Trophoblast cell (in vitro differentiated cells and primary cell): Measurements from ENCODE around the gene ATN1.
A peak's percentile ranks its signal among the peaks of the same experiment; 100 is the strongest.

ENCODE experiments used
- DNase-seq, 2 donors: peaks; one replicate each; pipeline ENCODE4 v3.0.0-alpha.2; 2016
- H2AFZ ChIP-seq: 2 replicates; pipeline ENCODE4 v1.6.1; 2013; ENCODE audit warnings: low read length, moderate library complexity, mild to moderate bottlenecking; ENCODE audit not compliant: insufficient read depth, poor library complexity
- H2AK5ac ChIP-seq: 2 replicates; pipeline ENCODE4 v1.6.1; 2013; ENCODE audit warnings: mild to moderate bottlenecking, low read length
- H2BK120ac ChIP-seq: 2 replicates; pipeline ENCODE4 v1.6.1; 2013; ENCODE audit warnings: low read length, mild to moderate bottlenecking, moderate library complexity; ENCODE audit not compliant: insufficient read depth, poor library complexity
- H2BK12ac ChIP-seq: 2 replicates; pipeline ENCODE4 v1.6.1; 2013; ENCODE audit warnings: mild to moderate bottlenecking, low read length, moderate library complexity
- H2BK5ac ChIP-seq: 2 replicates; pipeline ENCODE4 v1.6.1; 2013; ENCODE audit warnings: low read length, low read depth, moderate library complexity, mild to moderate bottlenecking; ENCODE audit not compliant: poor library complexity
- H3K14ac ChIP-seq: 2 replicates; pipeline ENCODE4 v1.6.1; 2013; ENCODE audit warnings: mild to moderate bottlenecking, low read length
- H3K18ac ChIP-seq: 2 replicates; pipeline ENCODE4 v1.6.1; 2013; ENCODE audit warnings: mild to moderate bottlenecking, low read length
- H3K23ac ChIP-seq: 2 replicates; pipeline ENCODE4 v1.6.1; 2013; ENCODE audit warnings: low read length
- H3K27ac ChIP-seq: 2 replicates; pipeline ENCODE4 v1.5.1; 2013; ENCODE audit warnings: low read depth, mild to moderate bottlenecking, inconsistent platforms, low read length, moderate library complexity
- H3K27me3 ChIP-seq: 2 replicates; pipeline ENCODE4 v1.6.1; 2013; ENCODE audit warnings: inconsistent platforms, mild to moderate bottlenecking, low read length, moderate library complexity; ENCODE audit not compliant: insufficient read depth
- H3K36me3 ChIP-seq, 2 experiments: 1 replicate in 1 of 2; 2 replicates in 1 of 2; pipeline ENCODE4 v1.6.1; 2013; ENCODE audit warnings: low read length in 2 of 2, mild to moderate bottlenecking in 2 of 2, moderate library complexity in 1 of 2; ENCODE audit not compliant: insufficient read depth in 2 of 2, control insufficient read depth in 1 of 2
- H3K4ac ChIP-seq: 2 replicates; pipeline ENCODE4 v1.6.1; 2013; ENCODE audit warnings: low read depth, mild to moderate bottlenecking, low read length, moderate library complexity
- H3K4me1 ChIP-seq, 2 experiments: 1 replicate in 1 of 2; 2 replicates in 1 of 2; pipeline ENCODE4 v1.6.1; 2013; ENCODE audit warnings: low read length in 2 of 2, mild to moderate bottlenecking in 2 of 2, moderate library complexity in 1 of 2; ENCODE audit not compliant: insufficient read depth in 2 of 2, control insufficient read depth in 1 of 2
- H3K4me2 ChIP-seq: 2 replicates; pipeline ENCODE4 v1.6.1; 2013; ENCODE audit warnings: inconsistent platforms, mild to moderate bottlenecking, low read length, moderate library complexity
- H3K4me3 ChIP-seq: 2 replicates; pipeline ENCODE4 v1.5.1; 2013; ENCODE audit warnings: mild to moderate bottlenecking, low read depth, low read length, inconsistent platforms
- H3K79me1 ChIP-seq: one replicate; pipeline ENCODE4 v1.6.1; 2013; ENCODE audit warnings: low read length
- H3K79me2 ChIP-seq: 2 replicates; pipeline ENCODE4 v1.6.1; 2013; ENCODE audit warnings: low read length, mild to moderate bottlenecking; ENCODE audit not compliant: control insufficient read depth, insufficient read depth, poor library complexity
- H3K9ac ChIP-seq: 2 replicates; pipeline ENCODE4 v1.6.1; 2013; ENCODE audit warnings: mild to moderate bottlenecking, low read length
- H3K9me3 ChIP-seq: 2 replicates; pipeline ENCODE4 v1.6.1; 2013; ENCODE audit warnings: low read depth, mild to moderate bottlenecking, control low read depth, inconsistent platforms, low read length; ENCODE audit not compliant: insufficient read depth
- H4K12ac ChIP-seq: 2 replicates; pipeline ENCODE4 v1.6.1; 2013; ENCODE audit warnings: low read depth, mild to moderate bottlenecking, low read length, moderate library complexity
- H4K8ac ChIP-seq: 2 replicates; pipeline ENCODE4 v1.6.1; 2013; ENCODE audit warnings: low read depth, mild to moderate bottlenecking, low read length, moderate library complexity
- H4K91ac ChIP-seq: one replicate; pipeline ENCODE4 v1.6.1; 2013; ENCODE audit warnings: low read depth, mild to moderate bottlenecking, low read length, moderate library complexity
- WGBS: extraction: QIAGEN DNeasy Blood & Tissue Kit; methylation state at CpG from one replicate; pipeline ENCODE4 v1.1.7; 2013; ENCODE audit warnings: missing lambda C conversion rate; ENCODE audit not compliant: insufficient read length, insufficient coverage; ENCODE audit errors: extremely low coverage; 5-methylcytosine and 5-hydroxymethylcytosine counted together

ATN1 gene

GRCh38 chr12:6923003-6923732, 4.6 kb upstream of the ATN1 start:
- H3K4me2 ChIP-seq = no peak overlapping the region
- no peak overlapping the region for H3K9ac ChIP-seq
- H2AFZ ChIP-seq = no peak overlapping the region
- DNase-seq = no peak
- no peak overlapping the region for H2BK5ac ChIP-seq
- peaks cover 24% of the 10 kb centered on the region for H3K79me1 ChIP-seq
- H3K79me2 ChIP-seq = peaks cover 12% of the 10 kb centered on the region
- no peak overlapping the region for H3K14ac ChIP-seq
- H3K36me3 ChIP-seq = no peaks in the 10 kb centered on the region
- H4K91ac ChIP-seq = no peak overlapping the region
- H3K27ac ChIP-seq = no peak overlapping the region
- H3K27me3 ChIP-seq = no peaks in the 10 kb centered on the region
- no peak overlapping the region for H4K12ac ChIP-seq
- WGBS = no CpG with 5 or more reads among the region's 10 CpGs
- peaks cover 24 to 28% of the 10 kb centered on the region in 2 experiments for H3K4me1 ChIP-seq
- H3K4me3 ChIP-seq = no peak overlapping the region
- H3K18ac ChIP-seq = no peak overlapping the region
- H3K4ac ChIP-seq = no peak overlapping the region
- H2BK120ac ChIP-seq = no peak overlapping the region
- H2BK12ac ChIP-seq = no peak overlapping the region
- no peaks in the 10 kb centered on the region for H3K9me3 ChIP-seq
- no peak overlapping the region for H2AK5ac ChIP-seq
- H3K23ac ChIP-seq = no peak overlapping the region
- H4K8ac ChIP-seq = no peak overlapping the region

- H3K23ac ChIP-seq = no peak overlapping the region
- H3K4ac ChIP-seq = no peak overlapping the region
- peaks cover 18% of the 10 kb centered on the region for H3K79me2 ChIP-seq
- H3K14ac ChIP-seq = no peak overlapping the region
- no peaks in the 10 kb centered on the region for H3K9me3 ChIP-seq
- no peaks in the 10 kb centered on the region for H3K27me3 ChIP-seq
- no peak overlapping the region for H3K9ac ChIP-seq
- no peak overlapping the region for H2BK120ac ChIP-seq
- no peak for DNase-seq
- no peak overlapping the region for H2AFZ ChIP-seq
- WGBS = no CpG with 5 or more reads among the region's 6 CpGs
- H2BK12ac ChIP-seq = no peak overlapping the region
- H3K36me3 ChIP-seq = no peaks in the 10 kb centered on the region
- no peak overlapping the region for H4K8ac ChIP-seq
- no peak overlapping the region for H3K27ac ChIP-seq
- no peak overlapping the region for H3K18ac ChIP-seq
- no peak overlapping the region for H4K91ac ChIP-seq
- no peak overlapping the region for H3K4me3 ChIP-seq
- H4K12ac ChIP-seq = no peak overlapping the region
- H2BK5ac ChIP-seq = no peak overlapping the region
- H3K4me1 ChIP-seq = peaks cover 24 to 28% of the 10 kb centered on the region in 2 experiments
- no peak overlapping the region for H3K4me2 ChIP-seq
- H2AK5ac ChIP-seq = no peak overlapping the region
- H3K79me1 ChIP-seq = peaks cover 30% of the 10 kb centered on the region
These were observed 3.9 kb upstream of the ATN1 start for GRCh38 chr12:6923851-6924250.

GRCh38 chr12:6925239-6925539, 2.6 kb upstream of the ATN1 start:
- Histone ChIP-seq H3K79me2 (peaks cover 30% of the 10 kb centered on the region), H2BK12ac (peak overlapping the region; percentile 58), H3K4me1 (peaks cover 33 to 39% of the 10 kb centered on the region in 2 experiments), H2AK5ac (peak overlapping the region; percentile 85), H3K27ac (peak overlapping the region; percentile 90), H3K36me3 (no peaks in the 10 kb centered on the region), H3K4me2 (peak overlapping the region; percentile 36), H2BK5ac (peak overlapping the region; percentile 78), H3K9ac (no peak overlapping the region), H2AFZ (peak overlapping the region; percentile 26), H3K14ac (peak overlapping the region; percentile 45), H2BK120ac (peak overlapping the region; percentile 71), H4K91ac (peak overlapping the region; percentile 63), H4K12ac (peak overlapping the region; percentile 23), H3K23ac (no peak overlapping the region), H3K27me3 (no peaks in the 10 kb centered on the region), H3K79me1 (peaks cover 35% of the 10 kb centered on the region), H3K18ac (peak overlapping the region; percentile 77), H4K8ac (peak overlapping the region; percentile 76), H3K4ac (peak overlapping the region; percentile 27), H3K4me3 (no peak overlapping the region), H3K9me3 (no peaks in the 10 kb centered on the region)
- no CpG with 5 or more reads among the region's 1 CpG for WGBS
- DNase-seq = no peak

GRCh38 chr12:6925540-6926279, 2.0 kb upstream of the ATN1 start:
- H3K18ac ChIP-seq = peak overlapping the region; percentile 77
- H3K36me3 ChIP-seq = no peaks in the 10 kb centered on the region
- H2AK5ac ChIP-seq = peak overlapping the region; percentile 85

More at GRCh38 chr12:6925540-6926279, 2.0 kb upstream of the ATN1 start:
- peak overlapping the region; percentile 70 for H3K14ac ChIP-seq
- peak overlapping the region; percentile 76 for H4K8ac ChIP-seq
- peak overlapping the region; percentile 78 for H2BK5ac ChIP-seq
- peak overlapping the region; percentile 86 for H3K4me2 ChIP-seq
- peak overlapping the region; percentile 63 for H4K91ac ChIP-seq
- no peak overlapping the region for H3K9ac ChIP-seq
- no peaks in the 10 kb centered on the region for H3K27me3 ChIP-seq
- H3K79me1 ChIP-seq = peaks cover 35% of the 10 kb centered on the region
- H3K79me2 ChIP-seq = peaks cover 30% of the 10 kb centered on the region
- H3K23ac ChIP-seq = no peak overlapping the region
- peak overlapping the region; percentile 38 for H2AFZ ChIP-seq
- WGBS = no CpG with 5 or more reads among the region's 8 CpGs
- peak overlapping the region; percentile 71 for H2BK120ac ChIP-seq
- H3K4me1 ChIP-seq = peaks cover 34 to 39% of the 10 kb centered on the region in 2 experiments
- peak overlapping the region; percentile 16 for H3K4me3 ChIP-seq
- H4K12ac ChIP-seq = peak overlapping the region; percentile 47
- peak in 1 of 2 donors; percentile 49 for DNase-seq
- no peaks in the 10 kb centered on the region for H3K9me3 ChIP-seq
- peak overlapping the region; percentile 1 for H3K4ac ChIP-seq
- H2BK12ac ChIP-seq = peak overlapping the region; percentile 58
- H3K27ac ChIP-seq = peak overlapping the region; percentile 90
